ENCODE measurements around the gene TDRD12.

TDRD12 gene

DNA sequence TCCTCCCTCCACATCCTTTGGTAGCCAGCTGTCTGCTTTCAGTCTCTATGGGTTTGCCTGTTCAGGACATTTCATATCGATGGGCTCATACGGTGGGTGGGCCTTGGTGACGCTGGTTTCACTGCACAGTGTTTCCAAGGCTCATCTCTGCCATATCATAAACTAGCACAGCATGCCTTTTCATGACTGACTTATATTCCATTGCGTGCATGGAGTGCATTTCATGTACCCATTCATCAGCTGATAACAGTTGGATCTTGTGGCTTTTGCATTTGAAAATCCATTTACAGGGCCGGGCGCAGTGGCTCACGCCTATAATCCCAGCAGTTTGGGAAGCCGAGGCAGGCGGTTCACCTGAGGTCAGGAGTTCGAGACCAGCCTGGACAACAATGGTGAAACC lies 69.9 kb downstream of the TDRD12 start:
- H3K4me3 ChIP-seq (ENCODE audit: low read length): no peak overlapping the region
- DNase-seq (ENCODE audit: low read depth, low spot score): no peak

DNA sequence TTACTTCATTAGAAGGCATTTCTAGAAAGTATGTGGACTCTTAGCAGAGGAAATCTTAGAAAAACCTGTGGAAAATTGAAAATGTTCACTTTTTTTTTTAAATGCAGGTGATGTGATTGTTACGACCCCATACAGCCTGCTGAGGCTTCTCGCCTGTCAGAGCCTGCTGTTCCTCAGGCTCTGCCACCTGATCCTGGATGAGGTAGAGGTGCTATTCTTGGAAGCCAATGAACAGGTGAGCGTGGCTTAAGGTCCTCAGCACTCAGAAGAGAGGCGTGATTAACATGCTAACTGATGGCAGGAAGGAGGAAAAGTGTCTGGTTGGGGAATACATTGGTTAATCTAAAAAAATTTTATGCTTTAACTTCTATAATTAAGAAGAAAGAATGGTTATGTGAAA lies 78.6 kb downstream of the TDRD12 start:
- DNase-seq (ENCODE audit: low read depth, low spot score): no peak
- H3K4me3 ChIP-seq (ENCODE audit: low read length): no peak overlapping the region

DNA sequence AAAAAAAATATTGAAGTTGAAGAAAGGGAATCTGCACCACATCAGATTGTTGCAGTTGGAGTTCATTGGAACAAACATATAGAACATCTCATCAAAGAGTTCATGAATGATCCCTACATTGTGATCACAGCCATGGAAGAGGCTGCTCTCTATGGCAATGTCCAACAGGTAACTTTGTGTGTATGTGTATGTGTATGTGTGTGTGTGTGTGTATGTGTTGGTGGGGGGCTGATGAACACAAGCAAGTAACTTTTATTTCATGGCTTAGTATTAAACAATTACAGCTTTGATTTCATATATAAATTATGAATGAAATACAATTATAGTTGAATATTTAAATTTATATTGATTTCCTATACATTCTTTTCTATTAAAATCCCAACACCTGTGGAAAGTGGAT lies 80.6 kb downstream of the TDRD12 start:
- no peak for DNase-seq (ENCODE audit: low read depth, low spot score)
- no peak overlapping the region for H3K4me3 ChIP-seq (ENCODE audit: low read length)

DNA sequence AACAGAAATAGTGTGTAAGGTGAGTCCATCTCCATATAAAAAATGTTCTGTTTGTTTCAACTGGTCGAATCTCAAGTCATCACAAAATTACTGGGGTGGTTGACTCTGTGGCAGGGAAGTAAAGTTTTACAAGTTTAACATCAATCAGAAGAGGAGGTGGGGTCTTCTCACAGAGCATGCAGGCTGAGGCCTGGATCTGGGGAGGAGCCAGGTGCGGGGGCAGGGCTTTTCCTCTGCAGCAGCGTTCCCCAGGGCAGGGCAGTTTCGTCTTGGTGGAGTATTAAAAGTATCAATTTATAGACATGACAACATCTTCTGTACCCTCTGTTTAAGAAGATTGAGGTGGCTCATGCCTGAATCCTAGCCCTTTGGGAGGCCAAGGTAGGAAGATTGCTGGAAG lies 81.2 kb downstream of the TDRD12 start:
- no peak overlapping the region for H3K4me3 ChIP-seq (ENCODE audit: low read length)
- no peak for DNase-seq (ENCODE audit: low read depth, low spot score)

DNA sequence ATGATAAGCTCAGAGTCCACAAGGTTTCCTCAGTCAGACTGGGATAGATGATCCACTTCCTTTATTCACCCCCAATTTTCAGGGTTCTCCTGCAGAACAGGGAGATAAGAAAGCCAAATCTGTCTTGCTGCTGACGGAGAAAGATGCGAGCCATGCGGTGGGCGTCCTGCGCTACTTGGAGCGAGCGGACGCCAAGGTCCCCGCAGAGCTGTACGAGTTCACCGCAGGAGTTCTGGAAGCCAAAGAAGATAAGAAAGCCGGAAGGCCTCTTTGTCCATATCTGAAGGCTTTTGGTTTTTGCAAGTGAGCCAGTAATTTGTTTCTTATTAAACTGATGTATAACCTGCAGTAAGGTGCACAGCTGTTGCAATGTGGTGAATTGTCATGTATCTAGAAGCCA lies 83.3 kb downstream of the TDRD12 start:
- no peak for DNase-seq (ENCODE audit: low read depth, low spot score)

DNA sequence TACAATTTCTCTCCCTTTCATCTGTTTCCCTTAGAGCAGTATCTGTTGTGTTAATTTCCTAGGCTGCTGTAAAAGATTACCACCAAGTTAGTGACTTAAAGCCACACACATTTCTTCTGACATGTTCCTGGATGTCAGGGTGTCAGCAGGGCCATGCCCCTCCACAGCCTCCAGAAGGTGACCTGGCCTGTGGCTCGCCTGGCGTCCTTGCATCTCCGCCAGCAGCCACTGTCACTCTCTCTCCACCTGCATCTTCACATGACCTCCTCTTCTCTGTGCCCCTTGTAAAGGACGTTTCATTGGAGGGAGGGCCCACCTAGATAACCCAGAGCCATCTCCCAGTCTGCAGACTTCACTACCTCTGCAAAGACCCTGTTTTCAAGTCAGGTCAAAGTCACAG lies 88.7 kb downstream of the TDRD12 start:
- DNase-seq (ENCODE audit: low read depth, low spot score): no peak
- no peak overlapping the region for H3K4me3 ChIP-seq (ENCODE audit: low read length)

More for the DNA sequence above, 83.3 kb downstream of the TDRD12 start:
- H3K4me3 ChIP-seq (ENCODE audit: low read length): no peak overlapping the region

DNA sequence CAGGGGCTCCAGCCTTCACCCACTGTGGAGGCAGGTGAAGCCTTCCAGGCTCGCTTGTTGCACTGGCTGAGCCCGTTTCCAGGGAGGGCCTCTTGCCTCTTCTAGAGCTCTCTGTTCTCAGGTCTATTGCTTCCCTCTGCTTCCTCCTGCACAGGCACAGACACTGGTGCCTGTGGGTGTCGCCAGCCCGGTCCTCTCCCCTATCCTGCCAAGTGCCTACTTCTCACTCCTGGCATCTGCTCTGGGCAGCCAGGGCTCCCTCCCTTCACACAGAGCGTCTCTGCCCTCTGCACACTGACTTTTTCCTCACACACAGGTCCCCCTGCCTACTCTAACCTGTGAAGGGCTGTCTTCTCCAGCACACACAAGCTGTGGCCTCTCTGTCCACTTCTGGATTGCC lies 89.7 kb downstream of the TDRD12 start:
- no peak for DNase-seq (ENCODE audit: low read depth, low spot score)
- H3K4me3 ChIP-seq (ENCODE audit: low read length): no peak overlapping the region

DNA sequence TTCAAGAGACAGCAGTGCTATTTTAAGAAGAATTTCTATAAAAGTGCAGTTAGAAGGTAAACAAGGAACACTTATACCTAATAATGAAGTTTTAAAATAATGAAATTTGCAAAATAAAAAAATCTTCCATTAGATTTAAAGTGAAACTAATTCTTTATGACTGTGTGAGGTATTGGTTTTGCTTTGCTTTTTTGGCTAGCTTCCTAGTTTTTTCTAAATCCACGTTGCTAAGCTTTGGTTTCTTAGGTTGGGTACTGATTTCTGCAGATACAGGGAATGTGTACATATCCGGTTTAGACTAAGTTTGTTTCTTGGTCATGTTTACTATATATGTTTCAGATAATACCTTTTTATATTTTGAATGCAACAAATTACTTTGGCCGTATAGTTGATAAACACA lies 90.2 kb downstream of the TDRD12 start:
- no peak overlapping the region for H3K4me3 ChIP-seq (ENCODE audit: low read length)
- DNase-seq (ENCODE audit: low read depth, low spot score): no peak

DNA sequence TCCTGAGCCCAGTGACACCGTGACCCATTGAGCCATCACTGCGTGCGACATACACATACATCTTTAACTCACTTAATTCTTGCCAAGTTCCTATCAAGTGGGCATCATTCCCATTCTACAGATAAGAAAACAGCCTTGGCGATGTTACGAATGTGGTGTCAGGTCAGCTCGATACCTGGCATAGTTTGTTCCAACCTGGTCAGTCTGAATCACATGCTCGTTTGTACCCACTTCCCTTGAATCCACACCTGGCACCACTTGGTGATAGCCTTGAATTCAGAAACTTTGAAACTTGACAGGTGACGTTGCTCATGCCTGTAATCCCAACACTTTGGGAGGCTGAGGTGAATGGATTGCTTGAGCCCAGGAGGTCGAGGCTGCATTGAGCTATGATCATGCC lies 90.9 kb downstream of the TDRD12 start:
- H3K4me3 ChIP-seq (ENCODE audit: low read length): no peak overlapping the region
- no peak for DNase-seq (ENCODE audit: low read depth, low spot score)

DNA sequence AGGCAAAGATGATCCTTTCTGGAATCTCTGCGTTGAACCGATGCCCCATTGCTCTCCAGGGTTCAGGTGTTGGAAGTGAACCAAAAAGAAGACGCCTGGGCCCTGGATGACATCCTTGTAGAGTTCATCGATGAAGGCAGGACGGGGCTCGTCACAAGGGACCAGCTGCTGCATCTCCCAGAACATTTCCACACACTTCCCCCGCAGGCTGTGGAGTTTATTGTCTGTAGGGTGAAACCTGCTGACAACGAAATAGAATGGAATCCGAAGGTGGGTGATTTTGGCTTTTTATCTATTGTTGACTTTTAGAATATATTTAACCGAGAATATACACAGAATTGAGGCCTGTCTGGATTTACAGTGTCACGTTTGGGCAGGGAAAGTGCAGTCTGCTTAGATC lies 91.6 kb downstream of the TDRD12 start:
- DNase-seq (ENCODE audit: low read depth, low spot score): no peak
- no peak overlapping the region for H3K4me3 ChIP-seq (ENCODE audit: low read length)

DNA sequence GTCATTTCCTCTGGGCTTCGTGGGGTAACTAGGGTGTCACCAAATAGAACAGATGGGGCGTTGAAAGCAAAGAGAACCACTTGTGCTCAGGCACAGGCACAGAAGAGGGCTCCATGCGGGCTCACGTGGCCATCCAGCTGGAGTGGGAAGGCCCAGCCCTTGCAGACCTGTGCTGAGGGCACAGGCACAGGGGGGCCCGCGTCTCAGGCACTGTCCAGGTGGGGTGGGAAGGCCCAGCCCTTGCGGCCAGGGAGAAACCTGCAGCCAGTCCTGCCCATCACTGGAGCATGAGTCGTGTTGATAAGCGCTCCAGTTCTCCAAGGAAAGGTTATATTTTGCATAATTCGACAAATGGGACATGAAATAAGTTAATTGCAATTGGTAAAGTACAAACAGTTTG lies 92.5 kb downstream of the TDRD12 start:
- no peak overlapping the region for H3K4me3 ChIP-seq (ENCODE audit: low read length)
- DNase-seq (ENCODE audit: low read depth, low spot score): no peak

DNA sequence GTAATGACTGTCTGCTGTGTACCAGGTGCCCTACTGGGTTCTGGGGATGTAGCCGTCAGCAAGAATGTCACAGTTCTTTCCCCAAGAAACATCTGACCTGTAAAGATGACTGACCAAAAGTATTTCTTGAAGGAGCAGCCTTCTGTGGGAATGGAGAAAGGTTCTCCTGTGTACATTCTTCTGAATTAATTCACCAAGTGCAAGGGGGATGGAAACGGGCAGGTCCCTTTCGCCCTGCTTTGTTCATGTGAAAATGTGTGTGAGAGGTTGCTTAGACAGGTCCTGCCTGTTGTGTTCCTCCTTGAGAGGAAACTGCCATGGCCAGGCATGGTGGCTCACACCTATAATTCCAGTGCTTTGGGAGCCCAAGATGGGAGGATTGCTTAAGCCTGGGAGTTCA lies 93.0 kb downstream of the TDRD12 start:
- H3K4me3 ChIP-seq (ENCODE audit: low read length): no peak overlapping the region
- no peak for DNase-seq (ENCODE audit: low read depth, low spot score)

DNA sequence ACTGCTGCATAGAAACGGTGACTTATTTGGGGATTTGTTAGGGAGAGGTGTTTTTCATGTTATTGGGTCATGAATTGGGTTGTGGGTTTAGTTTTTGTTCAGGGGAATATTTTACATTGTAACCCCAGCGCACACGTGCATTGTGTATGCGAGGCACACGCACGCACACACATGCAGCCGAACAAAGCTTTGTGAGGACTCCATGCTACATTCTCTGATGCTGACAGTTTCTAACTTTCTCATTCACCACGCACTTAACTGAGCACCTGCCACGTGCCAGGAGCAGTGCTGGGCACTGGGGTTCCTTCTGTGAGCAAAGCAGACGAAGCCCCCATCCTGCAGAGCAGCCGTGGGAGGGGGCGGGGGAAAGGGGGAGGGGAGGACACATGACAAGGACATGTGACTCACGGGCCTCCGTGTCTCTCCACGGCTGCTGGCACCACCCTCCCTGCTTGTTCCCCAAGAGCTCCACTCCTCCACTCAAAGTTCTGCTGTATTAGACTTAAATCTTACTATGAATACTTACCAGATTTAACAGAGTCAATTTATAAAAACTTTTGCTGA lies 94.4 kb downstream of the TDRD12 start:
- H3K4me3 ChIP-seq (ENCODE audit: low read length): no peak overlapping the region

DNA sequence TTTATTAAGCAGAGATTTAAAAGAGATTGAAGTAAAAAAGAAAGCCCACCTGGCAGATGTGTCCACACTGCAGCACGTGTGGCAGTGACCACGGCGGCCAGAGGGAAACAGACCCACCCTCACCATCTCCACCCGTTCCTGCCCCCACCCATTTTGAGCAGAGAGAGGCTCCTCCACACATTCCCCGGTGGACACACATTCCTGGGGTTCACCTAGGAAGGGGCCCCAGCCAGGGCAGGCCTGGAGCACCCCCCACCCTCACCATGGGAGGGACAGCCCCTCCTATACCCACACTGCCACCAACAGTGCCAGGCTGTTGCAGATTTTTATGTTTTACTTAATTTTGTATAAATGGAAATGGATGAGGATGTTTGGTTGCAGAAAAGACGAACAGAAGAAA lies 95.1 kb downstream of the TDRD12 start:
- DNase-seq (ENCODE audit: low read depth, low spot score): no peak
- no peak overlapping the region for H3K4me3 ChIP-seq (ENCODE audit: low read length)

More for the DNA sequence above, 94.4 kb downstream of the TDRD12 start:
- no peak for DNase-seq (ENCODE audit: low read depth, low spot score)

DNA sequence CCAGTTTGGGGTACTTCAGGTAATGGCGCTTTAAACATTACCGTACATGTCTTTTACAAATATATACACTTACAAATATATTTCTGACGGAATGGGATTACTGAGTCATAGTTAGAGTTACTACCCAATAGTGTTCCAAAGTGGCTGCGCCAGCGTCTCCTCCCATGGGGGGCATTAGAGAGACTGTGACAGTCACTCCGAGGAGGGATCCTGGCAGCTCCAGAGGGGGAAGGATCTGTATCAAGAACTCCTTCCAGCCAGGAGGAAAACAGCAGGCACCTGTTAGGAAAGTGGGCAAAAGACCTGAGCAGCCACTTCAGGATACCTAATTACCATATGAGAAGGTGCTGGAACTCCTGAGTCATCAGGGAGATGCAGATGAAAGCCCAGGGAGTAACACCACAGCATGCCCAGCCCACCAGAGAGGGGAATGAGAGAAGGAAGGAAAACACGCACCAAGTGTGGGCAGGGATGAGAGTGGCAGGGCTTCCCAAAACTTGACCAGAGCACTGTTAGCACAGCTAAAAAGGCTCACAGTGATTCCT lies 97.1 kb downstream of the TDRD12 start:
- DNase-seq (ENCODE audit: low read depth, low spot score): no peak
- H3K4me3 ChIP-seq (ENCODE audit: low read length): no peak overlapping the region

DNA sequence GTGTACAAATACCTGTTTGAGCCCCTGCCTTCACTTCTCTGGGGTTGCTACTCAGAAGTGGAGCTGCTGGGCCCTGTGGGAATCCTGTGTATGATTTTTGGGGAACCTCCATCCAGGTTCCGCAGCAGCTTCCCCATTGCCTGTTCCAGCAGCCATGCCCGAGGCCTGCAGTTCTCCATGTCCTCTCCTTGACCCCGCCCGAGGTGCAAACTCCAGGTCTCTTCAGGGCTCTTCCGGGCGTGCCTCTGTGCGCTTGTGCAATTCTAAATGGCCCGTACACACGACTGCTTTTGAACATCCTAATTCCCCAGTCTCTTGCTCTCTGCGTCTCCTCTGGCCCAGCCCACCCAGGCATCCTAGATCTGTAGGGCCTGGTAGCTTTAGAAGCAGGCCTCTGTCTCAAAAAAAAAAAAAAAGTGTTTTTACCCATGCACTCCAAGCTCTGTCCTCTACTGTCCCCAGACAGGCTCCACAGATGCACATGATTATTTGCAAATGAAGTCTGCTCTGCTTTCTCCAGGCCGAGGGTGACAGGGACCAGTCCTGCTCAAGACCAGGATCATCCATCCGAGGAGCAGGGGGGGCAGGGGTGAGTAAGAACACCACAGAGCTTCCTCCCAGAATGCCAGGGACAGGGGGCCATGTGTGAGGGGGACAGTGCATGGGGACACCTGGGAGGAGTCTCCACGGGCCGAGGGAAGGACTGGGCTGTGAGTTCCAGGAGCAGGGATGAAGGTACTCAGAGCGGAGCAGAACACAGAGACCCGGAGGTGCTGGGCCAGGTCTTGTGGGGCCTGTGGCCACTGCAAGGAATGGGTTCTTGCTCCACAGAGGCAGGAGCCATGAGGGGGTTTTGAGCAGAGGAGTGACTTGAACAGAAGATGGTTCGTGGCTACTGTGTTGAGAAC lies 98.3 kb downstream of the TDRD12 start:
- H3K4me3 ChIP-seq (ENCODE audit: low read length): no peak overlapping the region
- no peak for DNase-seq (ENCODE audit: low read depth, low spot score)

DNA sequence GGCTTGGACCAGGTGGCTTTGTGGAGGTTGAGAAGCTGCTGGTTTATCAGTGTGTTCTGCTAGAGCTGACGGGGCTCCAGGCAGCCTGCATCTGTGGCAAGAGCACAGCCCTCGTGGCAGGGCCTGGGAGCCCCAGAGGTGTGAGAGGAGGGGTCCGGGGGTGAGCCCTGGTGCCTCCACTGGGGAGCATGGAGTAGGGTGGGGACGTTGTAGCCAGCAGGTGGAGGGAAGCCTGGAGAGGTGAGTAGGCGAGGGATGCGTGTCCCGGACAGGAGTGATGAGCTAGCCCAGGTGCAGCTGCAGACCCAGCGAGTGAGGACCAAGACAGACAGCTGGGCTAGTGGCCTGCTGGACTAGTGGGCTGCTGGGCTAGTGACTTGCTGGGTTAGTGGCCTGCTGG lies 99.0 kb downstream of the TDRD12 start:
- no peak for DNase-seq (ENCODE audit: low read depth, low spot score)
- H3K4me3 ChIP-seq (ENCODE audit: low read length): no peak overlapping the region

DNA sequence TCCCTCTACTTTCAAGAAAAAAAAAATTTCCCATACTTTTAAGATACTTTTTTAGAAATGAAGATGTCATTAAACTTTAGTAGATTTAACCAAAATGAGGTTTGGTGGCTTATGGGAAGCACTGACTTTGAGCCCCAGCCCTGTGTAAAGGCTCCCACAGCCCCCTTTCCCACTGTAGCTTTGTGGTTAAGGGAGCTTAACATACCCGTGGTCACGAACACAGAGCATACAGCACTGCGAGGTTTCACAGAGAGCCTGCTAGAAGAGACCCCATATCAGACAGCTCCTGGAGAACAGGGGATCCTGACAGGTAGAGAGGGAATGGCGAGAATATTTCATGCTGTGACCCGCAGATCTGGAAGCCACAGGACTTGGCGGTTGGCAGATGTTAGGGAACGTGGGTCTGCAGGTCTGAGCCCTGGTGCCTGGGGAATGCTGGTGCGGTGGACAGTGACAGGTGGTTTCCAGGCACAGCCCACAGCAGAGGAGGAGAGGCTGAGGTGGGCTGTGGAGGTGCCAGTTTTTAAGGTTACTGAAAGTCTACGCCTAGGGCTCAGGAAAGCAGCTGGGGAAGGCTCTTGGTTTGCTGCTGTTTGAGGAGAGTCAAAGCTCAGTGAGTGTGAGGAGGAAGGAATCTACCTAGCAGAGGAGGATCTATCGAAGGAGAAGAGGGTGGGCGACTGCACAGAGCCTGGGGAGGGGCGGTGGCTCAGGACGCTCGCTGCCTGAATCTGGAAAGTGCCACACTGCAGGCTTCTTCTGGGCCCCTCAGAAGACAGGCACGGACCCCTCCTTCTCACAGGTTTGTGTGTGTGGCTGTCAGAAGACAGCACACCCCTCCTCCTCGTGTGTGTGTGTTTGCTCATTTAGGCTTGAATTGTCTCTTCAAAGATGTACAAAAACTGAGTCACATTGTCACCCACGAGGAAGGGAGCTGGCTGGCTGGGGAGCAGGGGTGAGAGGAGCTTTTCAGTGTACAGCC lies 100.1 kb downstream of the TDRD12 start:
- H3K4me3 ChIP-seq (ENCODE audit: low read length): no peak overlapping the region
- DNase-seq (ENCODE audit: low read depth, low spot score): peak; percentile 19

DNA sequence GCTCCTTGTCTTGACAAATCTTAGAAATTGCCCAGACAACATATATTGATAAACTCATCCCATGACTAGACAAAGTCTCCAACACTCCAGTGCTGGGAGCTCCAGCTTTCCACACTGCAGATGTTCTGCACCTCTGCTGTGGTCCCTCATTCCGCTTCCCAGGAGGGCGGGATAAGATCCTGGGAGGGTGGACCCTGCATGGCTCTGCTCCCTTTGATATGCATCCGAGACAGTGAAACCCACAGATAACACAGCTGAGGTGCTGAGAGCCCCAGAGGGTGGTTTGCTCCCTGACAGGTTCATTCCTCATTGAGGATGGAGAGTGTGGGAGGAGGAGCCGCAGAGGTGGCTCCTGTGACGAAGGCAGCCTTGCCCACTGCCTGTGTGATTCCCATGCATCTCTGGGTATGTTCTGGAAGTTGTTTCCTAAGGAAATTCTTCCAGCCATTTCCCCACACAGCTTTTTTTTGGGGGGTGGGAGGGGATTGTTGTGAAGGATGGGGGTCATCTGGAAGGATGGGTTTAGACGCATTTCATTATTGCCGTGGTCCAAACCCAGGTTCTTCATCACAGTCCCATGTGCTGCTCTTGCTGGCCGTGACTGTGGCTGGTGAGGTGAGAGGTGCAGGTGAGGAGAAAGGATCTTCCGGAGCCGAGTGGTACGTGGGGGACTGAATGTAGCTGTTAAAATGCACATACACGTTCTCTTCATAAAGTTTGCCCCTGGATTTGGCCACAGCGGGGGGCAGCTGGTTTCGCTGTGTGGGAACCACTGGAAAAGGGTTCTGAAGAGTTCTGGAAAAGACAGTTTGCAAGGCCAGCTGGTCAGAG lies 103.6 kb downstream of the TDRD12 start:
- no peak overlapping the region for H3K4me3 ChIP-seq (ENCODE audit: low read length)
- no peak for DNase-seq (ENCODE audit: low read depth, low spot score)

Measured in Jurkat, Clone E6-1 (cell line).